22Rv1 (cell line): ENCODE measurements around the gene MTFR1L.
A peak's percentile ranks its signal among the peaks of the same experiment; 100 is the strongest.

ENCODE experiments used
- H3K27ac ChIP-seq: fragments of 450-650 bp; 2 replicates; pipeline ENCODE4 v1.5.1; 2017
- CTCF ChIP-seq: fragments of 450-650 bp; IDR thresholded peaks from 2 replicates; pipeline ENCODE4 v1.5.1; 2017; ENCODE audit warnings: mild to moderate bottlenecking
- ZFX ChIP-seq: fragments of 450-650 bp; IDR thresholded peaks from 2 replicates; pipeline ENCODE4 v1.6.1; 2017; ENCODE audit warnings: antibody characterized with exemption, borderline replicate concordance

MTFR1L gene

DNA sequence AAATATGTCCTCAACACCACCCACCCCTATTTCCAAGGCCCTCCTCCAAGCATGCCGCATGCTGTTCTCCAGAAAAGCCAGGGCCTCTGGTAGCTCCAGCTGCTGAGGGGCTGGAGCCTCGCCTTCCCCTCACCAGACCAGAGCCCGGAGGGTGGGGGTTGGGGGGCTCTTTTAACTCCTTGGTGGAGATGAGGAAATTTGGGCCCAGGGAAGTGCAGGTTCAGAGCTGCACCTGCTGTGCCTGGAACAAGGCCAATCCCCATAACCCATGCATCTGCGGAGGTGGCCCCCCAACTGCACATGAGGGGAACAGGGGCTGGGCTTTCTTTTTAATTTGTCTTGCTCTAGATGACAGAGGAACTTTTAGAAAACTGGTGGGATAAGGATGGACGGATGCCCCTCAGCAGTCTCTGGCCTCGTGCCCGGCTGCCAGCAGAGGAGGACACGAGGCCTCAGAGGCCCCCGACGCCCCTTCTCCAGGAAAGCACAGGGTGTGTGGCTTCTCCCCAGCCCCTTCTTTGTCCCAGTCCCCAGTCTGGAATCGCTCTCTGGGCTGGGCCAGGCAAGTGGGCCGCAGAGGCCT lies 20.3 kb upstream of the MTFR1L start:
- TF ChIP-seq CTCF (no peak), ZFX (no peak)
- peak overlapping the region; percentile 43 for H3K27ac ChIP-seq

- peak within 1 kb of the TSS; percentile 44 for H3K27ac ChIP-seq
These were observed 19.6 kb upstream of the MTFR1L start, which contains the start of gene SELENON for GRCh38 chr1:25799935-25800702. Gene SELENON, plus strand, starts transcription at chr1:25800193. Its CDS starts 38 bp downstream, at chr1:25800231.

GRCh38 chr1:25800703-25801377 lies 18.9 kb upstream of the MTFR1L start:
- H3K27ac ChIP-seq: peak overlapping the region; percentile 44
- TF ChIP-seq ZFX (no peak), CTCF (no peak)

More at GRCh38 chr1:25799935-25800702, 19.6 kb upstream of the MTFR1L start, which contains the start of gene SELENON:
- TF ChIP-seq CTCF (no peak), ZFX (no peak)

DNA sequence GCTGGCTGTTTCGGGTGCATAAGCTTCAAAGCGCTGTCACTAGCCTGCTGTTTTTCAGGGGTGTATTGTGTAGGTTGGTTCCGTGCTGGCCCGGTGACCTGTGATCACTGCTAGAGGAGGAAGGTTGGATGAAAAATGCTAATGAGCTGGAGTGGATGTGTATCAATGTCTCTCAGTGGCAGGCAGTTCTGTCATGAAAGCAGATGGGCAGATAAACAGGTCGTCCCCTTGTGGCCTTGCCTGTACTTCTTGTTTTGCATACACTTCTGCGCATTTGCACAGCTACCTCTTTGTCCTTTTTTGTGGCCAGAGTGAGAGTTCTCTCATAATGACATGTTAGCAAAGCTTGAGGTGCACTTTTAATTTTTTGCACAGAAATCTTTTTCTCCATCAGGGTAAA lies 16.8 kb upstream of the MTFR1L start:
- no peak for TF ChIP-seq ZFX
- TF ChIP-seq CTCF: no peak
- no peak overlapping the region for H3K27ac ChIP-seq

DNA sequence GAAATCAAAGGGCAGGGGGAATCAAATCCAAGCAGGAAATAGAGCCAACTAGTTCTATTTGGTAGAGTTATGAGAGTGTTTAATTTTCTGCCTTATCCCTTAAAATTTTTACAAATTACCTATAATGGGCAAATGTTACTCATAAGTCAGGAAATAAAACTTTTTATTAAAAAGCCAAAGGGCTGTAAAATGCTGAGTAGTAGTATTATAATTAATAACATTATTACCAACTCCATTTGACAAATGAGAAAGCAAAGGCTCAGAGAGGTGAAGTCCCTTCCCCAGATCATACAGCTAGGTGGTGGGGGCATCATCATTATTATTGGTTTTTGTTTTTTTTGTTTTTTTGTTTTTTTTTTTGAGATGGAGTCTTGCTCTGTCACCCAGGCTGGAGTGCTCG lies 16.4 kb upstream of the MTFR1L start:
- H3K27ac ChIP-seq: no peak overlapping the region
- TF ChIP-seq ZFX (no peak), CTCF (no peak)

GRCh38 chr1:25804244-25804963 lies 15.3 kb upstream of the MTFR1L start:
- H3K27ac ChIP-seq: no peak overlapping the region
- TF ChIP-seq ZFX: no peak
- no peak for TF ChIP-seq CTCF
